SK-N-SH treated with all-trans-retinoic acid at 6 μM for 48 hours (cell line): ENCODE data around the gene TSPAN18.

ENCODE experiments used
- ARNTL ChIP-seq: fragments of 450-650 bp; formaldehyde crosslinking; IDR thresholded peaks from 2 replicates; pipeline ENCODE4 v1.5.0; 2020; ENCODE audit warnings: low read depth, mild to moderate bottlenecking, moderate library complexity, borderline replicate concordance
- BACH2 ChIP-seq: fragments of 250-450 bp; sonication (Bioruptor Pico); IDR thresholded peaks from 2 replicates; pipeline ENCODE4 v1.9.0; 2021; ENCODE audit warnings: mild to moderate bottlenecking, borderline replicate concordance
- CSDC2 ChIP-seq: fragments of 250-450 bp; sonication (Bioruptor Pico); IDR thresholded peaks from 2 replicates; pipeline ENCODE4 v1.5.0; 2020; ENCODE audit warnings: mild to moderate bottlenecking, moderate library complexity
- ISL1 ChIP-seq: fragments of 250-450 bp; sonication (Bioruptor Pico); IDR thresholded peaks from 2 replicates; pipeline ENCODE4 v2.1.2; 2022; ENCODE audit warnings: mild to moderate bottlenecking, moderate library complexity
- ZC3H10 ChIP-seq: fragments of 250-450 bp; sonication (Bioruptor Pico); IDR thresholded peaks from 2 replicates; pipeline ENCODE4 v1.5.1; 2021; ENCODE audit warnings: mild to moderate bottlenecking, moderate library complexity
- TF ChIP-seq, protein P1 (sequence below): fragments of 250-450 bp; sonication (Bioruptor Pico); IDR thresholded peaks from 2 replicates; pipeline ENCODE4 v1.8.0; 2020; ENCODE audit warnings: mild to moderate bottlenecking, moderate library complexity, borderline replicate concordance
- TF ChIP-seq, protein P2 (sequence below): fragments of 250-450 bp; sonication (Bioruptor Pico); IDR thresholded peaks from 2 replicates; pipeline ENCODE4 v1.5.1; 2020; ENCODE audit warnings: low read depth, mild to moderate bottlenecking, moderate library complexity
- TF ChIP-seq, protein P3 (sequence below): fragments of 250-450 bp; sonication (Bioruptor Pico); IDR thresholded peaks from 2 replicates; pipeline ENCODE4 v1.8.0; 2021; ENCODE audit warnings: low read depth, mild to moderate bottlenecking, moderate library complexity, borderline replicate concordance

GRCh38 chr11:44905131-44905866, 178.5 kb downstream of the TSPAN18 start:
- no peak for TF ChIP-seq BACH2
- TF ChIP-seq, protein P1, sequence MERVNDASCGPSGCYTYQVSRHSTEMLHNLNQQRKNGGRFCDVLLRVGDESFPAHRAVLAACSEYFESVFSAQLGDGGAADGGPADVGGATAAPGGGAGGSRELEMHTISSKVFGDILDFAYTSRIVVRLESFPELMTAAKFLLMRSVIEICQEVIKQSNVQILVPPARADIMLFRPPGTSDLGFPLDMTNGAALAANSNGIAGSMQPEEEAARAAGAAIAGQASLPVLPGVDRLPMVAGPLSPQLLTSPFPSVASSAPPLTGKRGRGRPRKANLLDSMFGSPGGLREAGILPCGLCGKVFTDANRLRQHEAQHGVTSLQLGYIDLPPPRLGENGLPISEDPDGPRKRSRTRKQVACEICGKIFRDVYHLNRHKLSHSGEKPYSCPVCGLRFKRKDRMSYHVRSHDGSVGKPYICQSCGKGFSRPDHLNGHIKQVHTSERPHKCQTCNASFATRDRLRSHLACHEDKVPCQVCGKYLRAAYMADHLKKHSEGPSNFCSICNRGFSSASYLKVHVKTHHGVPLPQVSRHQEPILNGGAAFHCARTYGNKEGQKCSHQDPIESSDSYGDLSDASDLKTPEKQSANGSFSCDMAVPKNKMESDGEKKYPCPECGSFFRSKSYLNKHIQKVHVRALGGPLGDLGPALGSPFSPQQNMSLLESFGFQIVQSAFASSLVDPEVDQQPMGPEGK: no peak
- TF ChIP-seq CSDC2 (CRISPR knock-in tag): no peak
- TF ChIP-seq ARNTL (CRISPR knock-in tag): no peak
- TF ChIP-seq ISL1: no peak
- TF ChIP-seq, protein P2, sequence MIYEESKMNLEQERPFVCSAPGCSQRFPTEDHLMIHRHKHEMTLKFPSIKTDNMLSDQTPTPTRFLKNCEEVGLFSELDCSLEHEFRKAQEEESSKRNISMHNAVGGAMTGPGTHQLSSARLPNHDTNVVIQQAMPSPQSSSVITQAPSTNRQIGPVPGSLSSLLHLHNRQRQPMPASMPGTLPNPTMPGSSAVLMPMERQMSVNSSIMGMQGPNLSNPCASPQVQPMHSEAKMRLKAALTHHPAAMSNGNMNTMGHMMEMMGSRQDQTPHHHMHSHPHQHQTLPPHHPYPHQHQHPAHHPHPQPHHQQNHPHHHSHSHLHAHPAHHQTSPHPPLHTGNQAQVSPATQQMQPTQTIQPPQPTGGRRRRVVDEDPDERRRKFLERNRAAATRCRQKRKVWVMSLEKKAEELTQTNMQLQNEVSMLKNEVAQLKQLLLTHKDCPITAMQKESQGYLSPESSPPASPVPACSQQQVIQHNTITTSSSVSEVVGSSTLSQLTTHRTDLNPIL: no peak
- no peak for TF ChIP-seq ZC3H10 (CRISPR knock-in tag)
- TF ChIP-seq, protein P3, sequence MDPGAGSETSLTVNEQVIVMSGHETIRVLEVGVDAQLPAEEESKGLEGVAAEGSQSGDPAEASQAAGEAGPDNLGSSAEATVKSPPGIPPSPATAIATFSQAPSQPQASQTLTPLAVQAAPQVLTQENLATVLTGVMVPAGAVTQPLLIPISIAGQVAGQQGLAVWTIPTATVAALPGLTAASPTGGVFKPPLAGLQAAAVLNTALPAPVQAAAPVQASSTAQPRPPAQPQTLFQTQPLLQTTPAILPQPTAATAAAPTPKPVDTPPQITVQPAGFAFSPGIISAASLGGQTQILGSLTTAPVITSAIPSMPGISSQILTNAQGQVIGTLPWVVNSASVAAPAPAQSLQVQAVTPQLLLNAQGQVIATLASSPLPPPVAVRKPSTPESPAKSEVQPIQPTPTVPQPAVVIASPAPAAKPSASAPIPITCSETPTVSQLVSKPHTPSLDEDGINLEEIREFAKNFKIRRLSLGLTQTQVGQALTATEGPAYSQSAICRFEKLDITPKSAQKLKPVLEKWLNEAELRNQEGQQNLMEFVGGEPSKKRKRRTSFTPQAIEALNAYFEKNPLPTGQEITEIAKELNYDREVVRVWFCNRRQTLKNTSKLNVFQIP (CRISPR knock-in tag): no peak
